Nephron (organoid): ENCODE results near the gene WWOX.

Experiments used
- H3K27ac Mint-ChIP-seq, 3 experiments: 2 replicates each; pipeline ENCODE4 v1.8.0; 2020; ENCODE audit warnings: mixed read lengths in 3 of 3, mild to moderate bottlenecking in 2 of 3, moderate library complexity in 1 of 3
- H3K27me3 Mint-ChIP-seq: 2 replicates; pipeline ENCODE4 v1.8.0; 2021; ENCODE audit warnings: low read depth, mild to moderate bottlenecking, moderate library complexity, mixed read lengths
- H3K36me3 Mint-ChIP-seq: 2 replicates; pipeline ENCODE4 v1.8.0; 2020; ENCODE audit warnings: low read depth, mixed read lengths
- H3K4me1 Mint-ChIP-seq: 2 replicates; pipeline ENCODE4 v1.8.0; 2020; ENCODE audit warnings: mixed read lengths
- H3K4me3 Mint-ChIP-seq, 3 experiments: 2 replicates each; pipeline ENCODE4 v1.8.0; 2020; ENCODE audit warnings: mild to moderate bottlenecking in 3 of 3, mixed read lengths in 3 of 3, moderate library complexity in 2 of 3
- H3K9me3 Mint-ChIP-seq: 2 replicates; pipeline ENCODE4 v1.8.0; 2020; ENCODE audit warnings: mixed read lengths
- CTCF ChIP-seq, 3 experiments: fragments of 200-600 bp; sonication (generic); IDR thresholded peaks; one replicate each; pipeline ENCODE4 v1.5.0; 2021; ENCODE audit warnings: antibody characterized with exemption in 3 of 3; ENCODE audit not compliant: unreplicated experiment in 3 of 3

The WWOX gene

GRCh38 chr16:78290395-78290794 is 190.9 kb downstream of the WWOX start:
- Mint-ChIP-seq H3K9me3 (no peaks in the 10 kb centered on the region), H3K27me3 (no peaks in the 10 kb centered on the region)

GRCh38 chr16:78290872-78291591 is 191.6 kb downstream of the WWOX start:
- Mint-ChIP-seq H3K9me3 (no peaks in the 10 kb centered on the region), H3K27ac (peak overlapping the region; percentile 33 to 92 (median 88)), H3K4me1 (peaks cover 38% of the 10 kb centered on the region), H3K27me3 (no peaks in the 10 kb centered on the region), H3K4me3 (peak overlapping the region in 1 of 3 experiments; percentile 67), H3K36me3 (no peaks in the 10 kb centered on the region)
- peak in 1 of 3 experiments; percentile 10 for TF ChIP-seq CTCF (IDR thresholded peaks at IDR 0.05; ENCODE audit: unreplicated experiment in 3 of 3)

More at GRCh38 chr16:78290395-78290794, 190.9 kb downstream of the WWOX start:
- no peak for TF ChIP-seq CTCF (IDR thresholded peaks at IDR 0.05; ENCODE audit: unreplicated experiment in 3 of 3)
- Mint-ChIP-seq H3K4me3 (peak overlapping the region; percentile 7 to 67 (median 33)), H3K36me3 (no peaks in the 10 kb centered on the region), H3K4me1 (peaks cover 38% of the 10 kb centered on the region), H3K27ac (peak overlapping the region; percentile 33 to 92 (median 88))

- no peak for TF ChIP-seq CTCF (IDR thresholded peaks at IDR 0.05; ENCODE audit: unreplicated experiment in 3 of 3)
- H3K27ac Mint-ChIP-seq: peak overlapping the region in 2 of 3 experiments; percentile 15 to 74
- no peaks in the 10 kb centered on the region for H3K9me3 Mint-ChIP-seq
- H3K4me1 Mint-ChIP-seq: peaks cover 38% of the 10 kb centered on the region
- H3K4me3 Mint-ChIP-seq: no peak overlapping the region
- no peaks in the 10 kb centered on the region for H3K27me3 Mint-ChIP-seq
- no peaks in the 10 kb centered on the region for H3K36me3 Mint-ChIP-seq
These were observed 192.2 kb downstream of the WWOX start for GRCh38 chr16:78291604-78292003.

GRCh38 chr16:78292086-78292843 is 192.8 kb downstream of the WWOX start:
- no peak for TF ChIP-seq CTCF (IDR thresholded peaks at IDR 0.05; ENCODE audit: unreplicated experiment in 3 of 3)
- Mint-ChIP-seq H3K9me3 (no peaks in the 10 kb centered on the region), H3K36me3 (no peaks in the 10 kb centered on the region), H3K27me3 (no peaks in the 10 kb centered on the region), H3K4me1 (peaks cover 44% of the 10 kb centered on the region), H3K27ac (peak overlapping the region; percentile 56 to 94 (median 91)), H3K4me3 (no peak overlapping the region)

- peak overlapping the region in 2 of 3 experiments; percentile 22 to 44 for H3K4me3 Mint-ChIP-seq
- H3K27ac Mint-ChIP-seq: peak overlapping the region; percentile 56 to 94 (median 91)
- no peaks in the 10 kb centered on the region for H3K9me3 Mint-ChIP-seq
- H3K36me3 Mint-ChIP-seq: no peaks in the 10 kb centered on the region
- no peak for TF ChIP-seq CTCF (IDR thresholded peaks at IDR 0.05; ENCODE audit: unreplicated experiment in 3 of 3)
- peaks cover 44% of the 10 kb centered on the region for H3K4me1 Mint-ChIP-seq
- no peaks in the 10 kb centered on the region for H3K27me3 Mint-ChIP-seq
These were observed 193.5 kb downstream of the WWOX start for GRCh38 chr16:78292844-78293380.
